CD4-positive, alpha-beta T cell treated with Interleukin-6 at 100 ng/mL for 8 hours (primary cell): Measurements from ENCODE around the gene ZNF581.

ENCODE experiments used
- DNase-seq: peaks from one replicate; pipeline ENCODE4 v3.0.0-alpha.2; 2020; ENCODE audit warnings: mixed read lengths, low spot score

Gene ZNF581, protein sequence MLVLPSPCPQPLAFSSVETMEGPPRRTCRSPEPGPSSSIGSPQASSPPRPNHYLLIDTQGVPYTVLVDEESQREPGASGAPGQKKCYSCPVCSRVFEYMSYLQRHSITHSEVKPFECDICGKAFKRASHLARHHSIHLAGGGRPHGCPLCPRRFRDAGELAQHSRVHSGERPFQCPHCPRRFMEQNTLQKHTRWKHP

DNA sequence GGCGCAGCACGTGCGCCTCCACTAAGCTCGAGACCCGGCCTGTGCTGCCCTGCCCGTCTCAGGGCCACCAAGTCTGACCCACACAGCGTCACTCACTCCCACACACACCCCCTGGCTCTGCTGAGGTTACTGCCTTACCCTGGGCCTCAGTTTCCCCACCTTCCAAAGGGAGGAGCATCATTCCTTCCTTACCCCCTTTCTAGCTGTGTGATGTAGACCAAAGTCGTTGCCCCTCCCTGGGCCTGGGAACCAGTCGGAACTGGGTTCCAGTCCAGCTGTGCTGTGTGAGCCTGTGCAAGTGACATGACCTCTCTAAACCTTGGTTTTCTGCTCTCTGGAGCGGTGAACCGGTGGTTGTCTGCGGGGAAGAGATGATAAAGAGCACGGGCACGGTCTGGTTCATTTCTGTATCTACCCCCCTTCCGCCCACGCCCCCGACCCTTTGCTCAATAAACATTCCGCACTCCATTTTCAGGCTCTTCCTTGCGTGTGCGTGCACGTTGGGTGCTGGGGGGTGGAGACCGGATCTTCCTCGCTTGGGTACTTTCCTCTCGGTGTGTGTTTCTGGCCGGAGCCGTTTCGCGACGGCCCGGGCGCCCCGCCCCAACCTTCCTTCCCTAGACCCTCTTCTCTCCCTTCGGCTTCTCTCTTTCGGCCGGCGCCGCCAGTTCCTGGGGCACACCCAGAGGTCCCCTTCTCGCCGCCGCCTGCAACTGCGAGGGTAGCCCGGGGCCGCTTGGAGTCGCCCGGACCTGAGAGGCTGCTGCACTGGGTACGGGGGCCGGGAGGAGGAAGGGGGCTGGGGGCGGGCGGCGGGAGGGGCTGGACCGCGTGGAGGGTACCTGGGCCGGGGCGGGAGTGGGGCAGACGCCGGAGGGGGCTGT lies at the start of gene ZNF581:
Gene ZNF581 (plus strand): TSS at position 647 of the 884 bp plus-strand sequence. CDS start 923 bp downstream, outside the sequence.
- peak; percentile 76 for DNase-seq

DNA sequence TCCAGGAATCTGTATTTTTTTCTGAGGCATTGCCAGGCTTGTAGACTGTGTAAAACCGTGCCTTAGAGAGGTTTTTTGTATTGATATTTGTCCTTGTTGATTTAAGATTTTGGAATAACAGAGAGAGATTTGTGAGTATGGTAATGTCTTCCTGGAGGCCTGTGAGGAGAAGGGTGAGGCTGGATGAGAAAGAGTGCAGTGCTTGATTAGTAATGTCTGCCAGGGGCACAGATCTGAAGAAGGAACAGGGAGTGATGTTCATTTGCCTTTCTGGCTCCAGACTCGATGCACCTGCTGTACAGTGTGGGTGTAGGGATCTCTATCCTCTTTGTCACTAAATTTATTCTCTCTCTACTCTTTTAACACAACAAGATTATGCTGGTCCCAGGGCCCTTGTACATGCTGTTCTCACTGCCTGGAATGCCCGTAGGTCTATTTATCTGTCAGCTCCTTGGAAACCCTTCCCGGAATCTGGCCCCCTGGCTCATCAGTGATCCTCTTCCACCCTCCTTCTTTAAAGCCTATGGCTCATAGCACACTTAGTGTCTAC lies 48.4 kb upstream of the ZNF581 start:
- DNase-seq, result no peak

DNA sequence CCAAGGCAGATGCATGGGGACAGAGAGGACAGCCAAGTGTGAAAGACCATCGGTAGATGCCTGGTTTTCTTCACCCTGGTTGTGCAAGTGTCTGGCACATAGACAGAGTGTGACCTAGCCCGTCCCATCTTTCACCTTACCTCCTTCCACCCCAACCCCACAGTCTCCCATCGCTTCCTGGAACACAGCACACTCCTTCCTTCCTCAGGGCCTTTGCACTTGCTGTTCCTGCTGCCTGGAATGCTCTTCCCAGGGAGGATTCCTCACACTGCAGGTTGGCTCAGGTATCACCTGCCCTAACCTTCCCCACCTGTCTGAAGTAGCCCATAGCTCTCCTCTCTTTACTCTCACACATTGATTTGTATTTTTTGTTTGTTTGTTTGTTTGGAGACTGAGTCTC lies 47.1 kb upstream of the ZNF581 start:
- no peak for DNase-seq

DNA sequence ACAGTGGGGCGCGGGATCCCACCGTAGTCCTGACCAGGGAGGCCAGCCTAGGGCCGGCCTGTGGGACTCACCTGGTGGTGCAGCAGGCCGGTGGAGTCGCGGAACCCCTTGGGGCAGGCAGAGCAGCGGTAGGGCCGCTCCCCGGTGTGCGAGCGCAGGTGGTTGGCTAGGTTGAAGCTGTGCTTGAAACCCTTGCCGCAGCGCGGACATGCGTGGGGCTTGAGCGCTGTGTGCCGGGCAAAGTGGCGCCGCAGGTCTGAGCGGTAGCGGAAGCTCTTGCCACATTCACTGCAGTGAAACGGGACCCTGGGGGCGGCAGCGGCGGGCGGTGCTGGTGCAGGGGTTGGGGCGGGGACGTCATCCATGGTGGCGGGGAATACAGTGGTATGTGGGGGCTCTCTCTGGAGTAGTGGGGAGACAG lies 45.9 kb upstream of the ZNF581 start:
- DNase-seq, result no peak

DNA sequence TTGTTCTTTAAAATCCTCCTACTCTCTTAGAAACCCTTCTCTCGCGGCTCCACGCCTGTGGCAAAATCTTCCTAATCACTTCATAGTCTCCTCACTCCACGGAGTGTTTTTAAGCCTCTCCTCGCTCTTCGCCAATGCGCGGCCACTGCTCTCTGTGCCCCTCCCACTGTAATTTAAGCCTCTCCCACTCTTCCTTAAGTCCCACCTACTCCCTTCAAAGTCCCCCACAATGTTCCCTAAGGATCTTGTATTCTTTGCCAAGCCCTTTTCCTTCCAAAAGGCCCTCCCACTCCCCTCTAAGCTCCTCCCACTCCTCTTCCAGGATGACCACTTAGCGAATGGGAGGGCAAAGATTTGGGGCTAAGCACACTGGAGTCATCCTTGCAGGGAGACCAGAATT lies 45.4 kb upstream of the ZNF581 start:
- no peak for DNase-seq

DNA sequence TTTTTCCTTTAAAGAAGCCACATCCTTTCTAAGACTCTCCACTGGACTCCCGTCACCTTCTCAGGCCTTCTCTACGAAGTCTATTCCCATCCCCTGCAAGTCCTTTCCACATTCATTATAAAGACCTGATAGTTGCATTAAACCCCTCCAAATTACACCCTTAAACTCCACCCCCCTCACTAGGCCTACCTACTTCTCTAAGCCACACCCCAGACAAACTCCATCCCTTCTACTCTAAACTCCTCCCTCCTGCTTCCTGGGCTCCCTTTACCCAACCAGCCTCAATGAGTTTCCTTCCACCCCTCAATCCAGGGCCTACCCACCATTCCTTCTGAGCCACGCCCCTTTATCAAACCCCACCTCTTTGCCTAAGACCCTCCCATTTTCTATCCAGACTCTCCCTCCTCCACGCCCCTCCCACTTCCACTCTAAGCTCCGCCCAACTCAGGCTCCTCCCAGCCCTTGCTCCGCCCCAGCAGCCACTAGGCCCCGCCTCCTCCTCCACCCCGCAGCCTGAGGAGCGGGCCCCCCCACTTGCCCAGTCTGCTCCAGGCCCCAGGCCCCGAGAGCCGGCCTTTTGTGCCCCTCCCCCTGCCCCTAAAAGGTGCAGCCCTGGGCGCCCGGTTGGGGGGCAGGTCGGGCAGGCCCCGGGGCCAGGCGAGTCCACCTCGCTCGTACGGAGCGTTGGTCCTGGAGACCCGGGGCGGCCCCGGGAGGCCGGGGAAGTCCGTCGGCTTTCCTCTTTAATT lies 44.6 kb upstream of the ZNF581 start:
- DNase-seq, result peak; percentile 86

DNA sequence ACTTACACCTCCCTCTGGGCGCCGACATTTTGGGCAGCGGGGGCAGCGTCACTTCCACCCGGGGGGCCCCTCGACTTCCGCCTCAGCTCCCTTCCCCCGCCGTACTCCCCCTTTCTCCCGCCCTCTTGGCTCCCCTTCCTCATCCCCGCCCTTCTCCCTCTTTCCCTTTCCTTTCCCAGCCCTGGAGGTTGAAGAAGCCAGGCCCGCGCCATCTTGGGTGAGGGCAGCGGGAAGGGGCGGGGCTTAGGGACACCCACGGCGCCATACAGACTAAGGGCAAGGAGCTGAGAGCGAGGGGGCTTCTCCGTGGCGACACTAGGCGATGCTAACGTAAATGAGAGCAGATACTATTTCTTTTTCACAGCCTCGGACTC lies 44.0 kb upstream of the ZNF581 start, which contains the start of gene FIZ1:
Gene FIZ1 (minus strand): TSS at position 50 of the 374 bp plus-strand sequence. CDS start 1,652 bp downstream, outside the sequence.
- peak; percentile 97 for DNase-seq

DNA sequence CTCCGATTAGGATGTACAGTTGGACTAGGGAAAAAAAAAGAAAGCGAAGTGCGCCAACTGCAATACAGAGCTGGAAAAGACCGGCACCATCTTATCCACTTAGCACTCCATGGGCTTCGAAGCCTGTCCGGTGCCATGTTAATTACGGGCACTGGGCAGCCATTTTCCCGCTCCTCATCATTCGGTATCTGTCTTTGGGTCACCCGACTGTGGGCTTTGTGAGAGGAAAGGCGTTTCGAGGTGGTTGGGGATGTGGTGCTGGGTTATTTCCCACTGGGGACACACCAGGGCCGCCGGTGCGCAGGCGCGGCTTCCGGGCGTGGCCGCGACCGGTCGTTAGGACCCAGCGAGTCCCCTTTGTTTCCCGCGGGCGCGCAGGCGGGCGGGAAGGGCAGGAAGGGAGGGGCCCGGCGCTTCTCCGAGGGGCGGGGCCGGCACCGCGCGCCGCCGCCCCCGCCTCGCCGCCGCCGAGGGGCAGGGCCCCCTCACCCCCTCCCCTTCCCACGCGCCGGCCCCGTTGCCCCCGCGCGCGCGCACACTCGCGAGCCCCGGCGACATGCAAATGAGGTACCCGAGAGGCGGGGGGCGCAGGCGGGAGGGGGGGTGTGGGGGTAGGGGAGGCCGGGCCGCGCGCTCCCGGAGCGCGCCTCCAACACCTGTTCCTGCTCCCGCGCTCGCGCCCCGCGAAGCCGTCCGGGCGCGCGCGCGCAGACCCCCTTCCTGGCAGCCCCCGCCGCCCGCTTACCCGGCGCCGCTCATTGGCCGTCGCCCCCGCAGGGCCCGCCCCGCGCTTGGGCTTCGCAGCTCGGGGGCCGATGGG lies 43.4 kb upstream of the ZNF581 start, which contains the start of gene ZNF524:
Gene ZNF524 (plus strand): TSS at position 447 of the 820 bp plus-strand sequence. CDS start 1,825 bp downstream, outside the sequence.
- DNase-seq, result peak; percentile 83

DNA sequence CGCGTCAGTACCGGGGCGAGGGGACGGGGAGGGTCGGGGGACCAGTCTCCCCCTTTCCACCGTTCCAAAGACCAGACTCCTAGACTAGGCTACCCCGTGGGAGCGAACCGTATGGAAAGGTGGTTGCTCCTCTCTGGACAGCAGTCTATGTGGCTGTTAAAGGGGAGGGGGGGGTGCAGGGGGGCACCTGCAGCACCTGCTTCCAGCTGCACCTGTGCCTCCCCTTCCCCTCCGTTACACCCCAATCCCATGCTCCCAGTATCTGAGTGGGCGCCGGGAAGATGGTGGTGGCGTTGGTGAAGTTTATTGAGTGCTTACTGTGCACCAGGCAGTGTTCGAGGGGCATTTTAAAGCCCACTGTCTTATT lies 42.8 kb upstream of the ZNF581 start:
- no peak for DNase-seq

DNA sequence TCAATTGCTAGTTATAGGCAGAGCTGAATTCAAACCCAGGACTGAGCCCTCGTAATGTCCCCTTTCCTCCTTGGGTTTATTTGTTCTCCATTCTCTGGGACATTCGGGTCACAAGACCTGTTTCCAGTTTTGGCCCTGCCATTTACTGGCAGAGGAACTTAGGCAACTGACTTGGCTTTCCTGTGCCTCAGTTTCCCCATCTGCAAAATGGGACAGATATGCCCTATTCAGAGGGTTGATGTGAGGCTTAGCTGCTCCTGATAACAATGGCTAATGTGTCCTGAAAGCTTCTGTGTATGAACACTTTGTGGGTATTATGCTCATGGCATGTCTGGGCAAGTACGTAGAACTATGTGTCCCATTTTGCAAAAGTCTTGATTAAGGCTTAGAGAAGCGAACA lies 42.4 kb upstream of the ZNF581 start:
- no peak for DNase-seq

DNA sequence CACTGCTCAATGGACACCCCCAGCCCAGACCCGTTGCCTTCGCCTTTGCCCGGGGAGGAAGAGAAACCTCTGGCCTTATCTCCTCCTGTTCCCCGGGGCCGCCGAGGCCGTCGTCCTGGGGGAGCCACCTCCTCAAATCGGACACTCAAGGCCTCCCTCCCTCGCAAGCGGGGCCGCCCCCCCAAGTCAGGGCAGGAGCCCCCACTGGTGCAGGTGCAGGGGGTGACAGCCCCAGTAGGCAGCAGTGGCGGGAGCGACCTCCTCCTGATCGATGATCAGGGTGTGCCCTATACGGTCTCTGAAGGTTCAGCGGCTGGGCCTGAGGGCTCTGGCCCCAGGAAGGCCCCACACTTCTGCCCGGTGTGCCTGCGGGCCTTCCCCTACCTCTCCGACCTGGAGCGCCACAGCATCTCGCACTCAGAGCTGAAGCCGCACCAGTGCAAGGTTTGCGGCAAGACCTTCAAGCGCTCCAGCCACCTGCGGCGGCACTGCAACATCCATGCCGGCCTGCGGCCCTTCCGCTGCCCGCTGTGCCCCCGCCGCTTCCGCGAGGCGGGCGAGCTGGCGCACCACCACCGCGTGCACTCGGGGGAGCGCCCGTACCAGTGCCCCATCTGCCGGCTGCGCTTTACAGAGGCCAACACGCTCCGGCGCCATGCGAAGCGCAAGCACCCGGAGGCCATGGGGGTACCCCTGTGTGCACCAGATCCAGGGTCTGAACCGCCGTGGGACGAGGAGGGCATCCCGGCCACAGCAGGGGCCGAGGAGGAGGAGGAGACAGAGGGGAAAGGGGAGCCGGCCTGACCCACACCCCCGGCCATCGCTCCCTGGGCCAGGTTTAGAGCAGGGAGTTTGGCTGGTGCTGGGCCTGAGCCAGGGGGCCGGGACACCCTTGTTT lies 41.1 kb upstream of the ZNF581 start:
- no peak for DNase-seq

DNA sequence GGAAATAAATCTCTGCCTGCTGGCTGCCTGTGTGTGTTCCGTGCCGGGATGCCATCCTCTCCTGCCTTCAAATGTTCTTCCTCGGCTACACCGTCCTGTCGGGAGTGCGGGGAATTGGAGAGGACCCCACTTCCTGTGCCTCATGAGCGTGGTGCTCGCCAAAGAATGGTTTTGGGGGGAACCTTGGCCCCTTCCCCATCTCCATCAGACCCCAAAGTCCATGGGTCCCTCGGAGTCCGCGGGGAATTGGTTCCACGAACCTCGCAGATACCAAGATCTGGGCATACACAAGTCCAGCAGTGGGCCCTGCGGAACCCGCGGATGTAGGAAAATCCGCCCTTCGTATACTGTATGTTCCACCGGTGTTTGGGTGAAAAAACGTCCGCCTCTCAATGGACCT lies 40.3 kb upstream of the ZNF581 start:
- no peak for DNase-seq

DNA sequence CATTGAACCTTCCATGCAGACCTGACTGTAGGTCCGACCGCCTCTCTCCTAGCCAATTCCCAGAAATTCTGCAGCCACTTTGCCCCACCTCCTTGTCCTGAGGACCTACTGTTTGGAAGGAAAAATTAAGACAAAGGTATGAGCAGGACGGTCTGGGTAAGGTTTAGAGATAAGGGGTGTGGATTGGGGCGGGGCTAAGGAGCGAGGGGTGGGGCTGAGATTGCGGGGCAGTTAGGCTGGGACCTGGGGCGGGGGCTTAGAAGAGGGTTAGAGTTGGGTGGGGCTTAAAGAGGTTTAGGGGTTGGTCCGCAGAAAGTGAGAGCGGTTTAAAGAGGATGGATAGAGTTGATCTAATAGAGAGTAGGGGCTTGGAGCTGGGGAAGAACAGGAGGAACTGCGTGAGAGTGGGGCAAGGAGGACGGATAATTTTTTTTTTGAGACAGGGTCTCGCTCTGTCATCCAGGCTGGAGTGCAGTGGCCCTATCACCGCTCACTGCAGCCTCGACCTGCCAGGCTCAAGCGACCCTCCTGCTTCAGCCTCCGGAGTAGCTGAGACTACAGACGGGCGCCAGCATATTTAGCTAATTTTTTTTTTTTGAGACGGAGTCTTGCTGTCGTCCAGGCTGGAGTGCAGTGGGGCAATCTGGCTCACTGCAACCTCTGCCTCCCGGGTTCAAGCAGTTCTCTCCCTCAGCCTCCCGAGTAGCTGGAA lies 39.7 kb upstream of the ZNF581 start:
- DNase-seq, result no peak

DNA sequence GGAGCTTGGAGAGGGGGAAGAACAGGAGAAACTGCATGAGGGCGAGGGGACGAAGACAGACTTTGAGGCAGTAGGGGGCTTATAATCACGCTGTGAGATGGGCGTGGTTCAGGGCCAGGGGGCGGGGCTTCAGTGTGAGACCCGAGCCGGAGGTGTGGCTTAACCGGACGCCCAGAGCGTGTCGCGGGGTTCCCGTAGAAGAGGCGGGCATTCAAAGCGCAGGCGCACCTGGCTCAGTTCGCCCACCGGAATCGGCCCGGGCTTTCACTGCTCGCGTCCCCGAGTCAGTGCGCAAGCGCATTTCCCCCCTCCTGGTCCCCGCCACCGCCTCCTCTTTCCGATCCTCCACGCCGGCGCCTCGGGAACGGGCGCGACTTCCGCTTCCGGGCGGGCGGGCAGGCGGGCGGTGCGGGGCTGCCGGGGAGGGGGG lies 38.2 kb upstream of the ZNF581 start:
- peak; percentile 99 for DNase-seq

DNA sequence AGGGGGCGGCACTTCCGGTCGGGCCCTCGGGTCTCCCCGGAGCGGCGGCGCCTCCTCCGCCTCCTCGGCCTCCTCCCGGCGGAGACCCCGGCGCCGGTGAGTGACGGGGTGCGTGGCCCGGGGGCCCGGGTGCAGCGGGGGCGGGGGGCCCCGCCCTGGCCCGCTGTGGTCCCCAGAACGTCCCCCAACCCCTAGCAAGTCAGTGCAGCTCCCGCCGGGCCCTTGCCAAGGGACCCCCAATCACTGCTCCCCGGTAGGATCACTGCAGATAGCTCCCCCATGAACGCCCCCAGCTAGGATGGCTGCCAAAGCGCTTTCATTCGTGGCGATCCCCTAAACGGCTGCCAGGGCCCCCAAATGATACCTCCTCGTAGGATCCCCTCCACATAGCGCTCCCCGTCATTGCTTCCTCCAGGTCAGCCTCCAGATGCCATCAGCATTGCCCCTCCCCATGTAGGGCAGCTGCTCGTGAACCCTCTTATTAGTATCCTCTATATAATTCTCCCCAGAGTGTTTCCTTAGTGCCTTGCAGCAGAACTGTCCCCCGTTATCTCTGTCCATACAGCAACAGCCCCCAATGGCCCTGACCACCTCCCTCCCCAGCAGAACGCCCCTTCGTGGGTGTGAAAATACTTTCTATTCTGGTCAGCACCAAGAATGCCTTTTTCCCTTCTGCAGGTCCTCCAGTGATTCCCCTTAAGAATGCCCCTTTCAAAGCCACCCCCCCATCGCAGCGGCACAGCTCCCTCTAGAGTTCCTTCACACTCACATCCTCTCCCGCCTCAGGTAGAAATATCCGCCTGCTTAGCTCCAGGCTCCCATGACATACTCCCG lies 37.6 kb upstream of the ZNF581 start, which contains the start of gene ZNF865:
Gene ZNF865 (plus strand): TSS at position 11 of the 834 bp plus-strand sequence. CDS start 7,972 bp downstream, outside the sequence.
- peak; percentile 68 for DNase-seq

DNA sequence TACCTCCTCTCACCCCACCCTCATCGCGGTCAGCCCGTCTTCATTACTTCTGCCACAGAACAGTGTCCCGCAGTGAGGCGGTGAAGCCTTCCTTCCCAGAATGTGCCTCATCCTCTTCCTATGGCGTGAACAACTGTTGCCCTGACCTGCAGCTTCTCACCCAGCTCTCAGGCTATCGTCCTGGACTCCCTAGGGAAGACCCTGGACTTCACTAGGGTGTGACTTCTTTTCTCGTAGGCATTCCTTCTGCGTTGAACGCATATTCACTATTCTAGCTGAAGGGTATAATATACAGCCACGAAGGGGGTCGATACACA lies 37.0 kb upstream of the ZNF581 start:
- no peak for DNase-seq

DNA sequence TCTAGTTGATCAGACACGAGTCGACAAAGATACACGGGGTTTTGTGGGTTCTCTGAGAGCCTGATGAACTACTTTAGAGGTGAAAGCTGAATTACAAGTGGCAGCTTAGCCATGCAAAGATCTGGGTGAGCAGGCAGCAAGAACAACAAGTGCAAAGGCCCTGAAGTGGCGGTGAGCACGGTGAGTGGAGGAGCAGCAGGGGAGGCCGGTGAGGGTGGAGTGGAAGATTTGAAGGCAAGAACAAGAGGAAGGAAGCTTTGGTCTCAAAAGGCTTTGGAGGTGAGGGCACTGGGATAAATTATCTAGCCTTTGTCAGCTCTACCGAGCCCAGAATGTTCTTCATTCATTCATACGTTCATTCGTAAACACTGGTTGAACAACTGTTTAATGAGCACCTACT lies 36.6 kb upstream of the ZNF581 start:
- DNase-seq, result no peak

DNA sequence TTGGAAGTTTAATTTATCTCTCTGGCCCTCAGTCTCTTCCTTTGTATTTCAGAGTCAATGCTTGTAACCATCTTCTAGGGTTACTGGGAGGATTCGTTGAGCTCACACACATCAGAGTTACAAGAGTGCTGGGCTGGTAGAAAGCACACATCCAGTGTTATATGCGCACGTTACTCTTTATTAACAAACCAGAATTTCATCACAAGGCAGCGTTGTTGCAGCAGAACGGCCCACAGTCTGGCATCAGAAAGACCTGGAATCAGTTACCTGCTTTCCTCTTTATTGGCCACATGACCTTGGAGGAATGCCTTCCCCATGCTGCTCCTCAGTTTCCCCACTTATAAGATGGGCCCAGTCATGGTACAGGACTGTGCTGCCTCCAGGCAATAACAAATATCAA lies 34.1 kb upstream of the ZNF581 start:
- no peak for DNase-seq
